ENCODE results near the gene DNLZ. TPM values are rescaled to one million over a fixed set of nuclear protein-coding genes. Genes with fewer than 3 reads are reported as not detected.
A peak's percentile ranks its signal among the peaks of the same experiment; 100 is the strongest.
"Not testable (repeated sequence)": the region's sequence is repeated elsewhere in the genome, so short reads cannot be mapped to it uniquely, and the experiment has no call there.

The DNLZ gene
- total RNA-seq, result 10 to 100 TPM; 19.9 to 23.6 TPM
- long read RNA-seq, donor 1, partial matches to known transcripts, result 0 of 3 reads
- long read RNA-seq, donor 1, other reads (novel, unspliced or antisense), result 0 of 3 reads
- long read RNA-seq, donor 2, result 0 reads

GRCh38 chr9:136363106-136363948 is at the start of gene DNLZ:
DNLZ (minus strand) TSS chr9:136363744; CDS start chr9:136363714, 30 bp downstream.
- DNase-seq (ENCODE audit: low spot score), result peak; percentile 99
- intact Hi-C loops (cut with DNase I), result no loop called here

DNA sequence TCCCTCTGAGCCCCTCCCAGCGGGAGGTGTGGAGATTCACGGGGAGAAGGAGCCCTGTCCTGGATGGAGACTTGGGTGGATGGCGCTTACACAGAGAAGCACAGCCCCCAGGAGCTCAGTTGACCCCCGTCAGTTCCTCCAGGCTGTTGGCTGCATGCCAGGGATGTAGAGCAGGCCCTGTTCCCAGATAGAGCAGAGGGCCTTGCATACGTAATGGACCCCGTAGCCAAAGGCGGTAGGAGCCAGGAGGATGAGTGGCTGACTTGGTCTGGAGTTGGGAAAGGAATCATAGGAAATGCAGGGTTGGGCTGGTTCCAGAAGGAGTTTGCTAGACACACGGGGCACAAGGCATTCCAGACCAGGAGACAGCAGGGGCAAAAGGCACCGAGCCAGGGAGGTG is 49.4 kb upstream of the DNLZ start:
- DNase-seq (ENCODE audit: low spot score), result no peak
- intact Hi-C loops (cut with DNase I), result no loop called here

DNA sequence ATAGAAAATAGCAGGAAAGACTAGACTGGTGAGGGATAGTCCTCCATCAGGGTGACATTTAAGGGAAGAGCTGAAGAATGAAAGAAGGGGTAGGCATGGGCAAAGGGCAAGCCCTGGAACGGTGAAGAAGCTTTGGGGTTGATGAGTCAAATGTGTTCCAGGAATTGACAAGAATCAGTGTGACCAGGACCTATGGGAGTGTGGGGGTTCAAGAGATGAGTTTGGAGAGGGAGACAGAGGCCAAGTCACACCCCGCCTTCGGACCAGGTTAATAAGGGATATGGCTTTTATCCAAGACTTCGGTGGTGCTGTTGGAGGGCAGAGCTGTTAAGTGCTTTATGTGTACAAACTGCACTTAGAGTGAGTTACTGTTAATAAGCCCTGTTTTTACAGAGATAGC is 47.8 kb upstream of the DNLZ start:
- intact Hi-C loops (cut with DNase I), result no loop called here
- no peak for DNase-seq (ENCODE audit: low spot score)

DNA sequence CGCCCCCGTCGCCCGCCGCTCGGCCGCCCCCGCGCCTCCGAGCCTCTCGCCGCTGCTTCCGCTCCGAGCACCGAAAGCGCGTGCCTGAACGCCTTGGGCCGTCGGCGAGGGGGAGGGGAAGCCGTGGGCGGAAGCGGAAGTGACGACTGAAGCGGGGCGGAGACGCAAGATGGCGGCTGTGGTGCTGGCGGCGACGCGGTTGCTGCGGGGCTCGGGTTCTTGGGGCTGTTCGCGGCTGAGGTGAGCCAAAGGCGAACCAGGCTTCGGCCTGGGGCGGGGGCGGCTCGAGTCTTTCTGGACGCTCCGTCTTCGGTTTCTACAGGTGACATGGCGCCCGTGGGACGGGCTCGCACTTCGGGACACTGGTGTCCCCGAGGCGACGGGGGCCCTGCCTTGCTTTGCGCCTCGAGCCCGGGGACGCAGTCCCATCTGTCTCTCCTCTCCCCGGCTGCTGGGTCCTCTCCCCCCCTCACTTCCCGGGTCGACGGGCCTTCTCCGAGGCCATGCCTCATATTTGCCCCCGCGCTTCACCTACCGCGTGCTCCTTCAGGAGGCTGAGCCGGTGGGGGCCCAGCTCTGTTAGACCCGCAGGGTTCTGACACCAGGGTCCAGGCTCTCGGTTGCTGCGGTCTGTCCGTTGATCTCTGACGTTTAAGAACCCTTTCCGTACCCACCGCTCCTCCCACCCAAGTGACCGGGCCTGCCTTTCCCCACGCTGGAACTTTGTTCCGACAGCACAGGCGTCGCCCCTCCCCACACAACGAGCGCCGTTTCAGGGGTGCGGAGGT is 47.1 kb upstream of the DNLZ start, which contains the start of the genes ENTR1 and PMPCA:
Gene ENTR1, minus strand, starts transcription at position 115 of the 788 bp plus-strand sequence. CDS start 217 bp downstream, outside the sequence.
Gene PMPCA, plus strand, starts transcription at position 159 of the 788 bp plus-strand sequence. Its CDS starts 11 bp downstream, at position 170.
- intact Hi-C loops (cut with DNase I), result no loop called here
- DNase-seq (ENCODE audit: low spot score), result peak; percentile 98

DNA sequence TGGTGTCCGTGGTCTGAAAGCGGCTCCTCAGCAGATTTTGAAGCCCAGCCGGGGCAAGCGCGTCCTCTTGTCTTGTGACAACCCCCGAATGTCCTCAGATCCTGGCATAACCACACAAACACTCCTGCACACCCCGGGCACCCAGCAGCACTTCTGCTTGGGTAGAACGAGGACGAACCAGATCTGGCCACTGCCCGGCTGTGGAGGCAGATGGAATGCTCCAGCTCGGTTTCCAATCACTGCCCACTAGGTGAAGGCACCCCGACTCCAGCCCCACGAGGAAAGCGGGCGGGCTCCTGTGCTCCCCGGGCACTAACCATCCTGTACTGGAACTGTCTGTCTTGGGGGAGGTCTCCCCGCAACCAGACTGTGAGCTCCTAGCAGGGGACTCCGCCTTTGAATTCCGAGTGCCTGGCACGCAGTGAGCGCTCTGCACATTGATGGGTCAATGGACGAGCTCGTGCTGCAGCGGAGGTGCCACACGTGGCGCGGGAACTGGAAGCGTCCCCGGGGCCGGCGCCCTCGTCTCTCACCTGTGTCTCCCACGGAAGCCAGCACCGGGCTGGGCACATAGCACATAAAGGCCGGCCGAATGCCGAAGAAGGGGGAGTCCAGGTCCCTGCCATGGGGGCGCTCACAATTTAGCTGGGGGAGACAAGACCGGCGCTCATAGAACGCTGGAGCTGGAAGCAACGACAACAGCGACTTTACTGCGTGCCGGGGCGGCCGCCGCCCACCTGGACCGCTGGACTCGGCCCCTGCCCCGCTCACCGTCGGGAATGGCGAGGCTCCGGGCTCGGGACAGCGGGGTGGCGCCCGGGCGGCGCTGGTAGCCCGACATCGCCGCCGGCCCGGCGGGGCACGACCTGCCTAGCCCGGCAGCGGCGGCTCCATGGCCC is 46.3 kb upstream of the DNLZ start:
- no peak for DNase-seq (ENCODE audit: low spot score)
- intact Hi-C loops (cut with DNase I), result no loop called here

DNA sequence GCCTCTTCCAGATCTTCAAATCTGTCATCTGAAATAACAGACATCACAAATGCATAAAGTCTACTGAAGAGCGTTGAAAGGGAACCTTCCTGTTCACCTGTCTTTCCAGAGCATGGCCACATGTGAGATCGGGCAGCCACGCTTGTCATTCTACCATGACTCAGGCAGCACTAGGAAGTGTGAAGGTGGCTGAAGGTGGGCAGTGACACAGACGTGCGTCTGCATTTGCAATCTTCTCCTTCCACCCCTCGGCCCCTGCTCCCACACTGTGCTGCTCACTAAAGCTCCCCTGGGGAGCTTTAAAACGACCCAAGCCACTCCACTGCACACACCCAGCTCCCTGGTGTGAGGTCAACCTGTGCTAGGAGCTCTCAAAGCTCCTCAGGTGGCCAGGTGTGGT is 44.4 kb upstream of the DNLZ start:
- no peak for DNase-seq (ENCODE audit: low spot score)
- intact Hi-C loops (cut with DNase I), result no loop called here

- DNase-seq (ENCODE audit: low spot score); intact Hi-C loops (cut with DNase I): not testable (repeated sequence)
Measured at GRCh38 chr9:136407061-136407460, 43.5 kb upstream of the DNLZ start.

DNA sequence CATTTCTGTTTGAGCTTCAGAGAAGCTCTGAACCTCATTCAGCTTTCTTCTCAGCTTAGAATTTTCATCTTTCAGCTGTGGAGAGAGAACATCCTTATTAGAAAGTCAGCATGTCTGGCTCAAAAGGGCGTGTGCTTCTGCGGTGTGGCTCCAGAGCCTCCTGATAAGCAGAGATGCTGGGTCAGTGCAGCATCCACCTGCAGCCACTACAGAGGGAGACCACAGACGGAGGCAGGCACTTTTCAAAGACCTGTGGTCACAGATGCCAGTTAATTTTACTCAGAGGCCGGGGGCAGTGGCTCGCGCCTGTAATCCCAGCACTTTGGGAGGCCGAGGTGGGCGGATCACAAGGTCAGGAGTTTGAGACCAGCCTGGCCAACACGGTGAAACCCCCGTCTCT is 42.4 kb upstream of the DNLZ start:
- intact Hi-C loops (cut with DNase I); DNase-seq (ENCODE audit: low spot score): not testable (repeated sequence)

- intact Hi-C loops (cut with DNase I), result no loop called here
- no peak for DNase-seq (ENCODE audit: low spot score)
Measured at GRCh38 chr9:136405481-136405880, 41.9 kb upstream of the DNLZ start.

DNA sequence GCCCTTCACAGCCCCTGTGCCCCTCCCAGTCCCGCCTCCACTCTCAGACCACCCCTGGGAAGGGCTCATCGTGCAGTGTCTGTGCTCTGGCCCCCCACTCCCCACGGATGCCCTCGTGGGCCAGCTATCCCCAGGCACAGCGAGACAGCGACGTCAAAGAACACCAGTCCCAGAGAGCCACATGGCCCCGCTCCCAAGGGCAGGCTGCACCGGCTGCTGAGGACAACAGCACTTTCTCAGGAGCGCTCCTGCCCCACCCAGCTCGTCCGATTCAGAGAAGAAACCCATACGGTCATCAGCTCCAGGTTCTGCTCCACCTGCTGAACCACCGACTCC is 41.2 kb upstream of the DNLZ start:
- intact Hi-C loops (cut with DNase I), result loop anchor here in 1 of 2 donors (5.0 kb wide), 1 partner anchor 67 kb away; no protein-coding TSS in a partner anchor
- no peak for DNase-seq (ENCODE audit: low spot score)

GRCh38 chr9:136403915-136404800 is 40.6 kb upstream of the DNLZ start:
- no peak for DNase-seq (ENCODE audit: low spot score)
- intact Hi-C loops (cut with DNase I), result loop anchor here in 1 of 2 donors (5.0 kb wide), 1 partner anchor 67 kb away; no protein-coding TSS in a partner anchor

- no peak for DNase-seq (ENCODE audit: low spot score)
- intact Hi-C loops (cut with DNase I), result loop anchor here in 1 of 2 donors (5.0 kb wide), 1 partner anchor 66 kb away; no protein-coding TSS in a partner anchor
Measured at GRCh38 chr9:136403538-136403914, 40.0 kb upstream of the DNLZ start.

DNA sequence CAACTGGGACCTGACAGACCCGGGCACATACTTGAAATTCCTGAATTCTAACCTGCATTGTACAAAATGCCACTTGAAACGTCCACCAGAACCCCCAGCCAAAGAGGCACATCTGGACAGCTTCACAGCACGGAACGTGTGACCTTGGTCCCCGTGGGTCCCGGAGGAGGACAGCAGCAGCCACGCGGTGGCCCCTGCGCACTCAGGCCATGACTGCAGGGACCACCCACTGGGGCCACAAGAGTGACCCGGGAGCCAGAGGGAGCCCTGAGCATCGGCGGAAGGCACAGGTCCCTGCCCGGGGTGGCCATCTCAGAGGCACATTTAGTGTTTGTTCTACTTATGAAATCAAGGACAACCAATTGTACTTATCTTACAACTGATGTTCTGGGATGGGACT is 38.5 kb upstream of the DNLZ start:
- DNase-seq (ENCODE audit: low spot score), result no peak
- intact Hi-C loops (cut with DNase I), result loop anchor here in 1 of 2 donors (5.0 kb wide), 1 partner anchor 65 kb away; no protein-coding TSS in a partner anchor

GRCh38 chr9:136401173-136401922 is 37.8 kb upstream of the DNLZ start:
- DNase-seq (ENCODE audit: low spot score), result no peak
- intact Hi-C loops (cut with DNase I), result loop anchor here in 1 of 2 donors (5.0 kb wide), 1 partner anchor 64 kb away; no protein-coding TSS in a partner anchor

GRCh38 chr9:136400038-136400834 is 36.7 kb upstream of the DNLZ start, which contains the start of gene SNAPC4:
SNAPC4 (minus strand) TSS chr9:136400170; CDS start chr9:136398428, 1,742 bp downstream.
- DNase-seq (ENCODE audit: low spot score), result peak; percentile 96
- intact Hi-C loops (cut with DNase I), result loop anchor here in 1 of 2 donors (5.0 kb wide), 1 partner anchor 63 kb away; no protein-coding TSS in a partner anchor

All from posterior vena cava (tissue), 2 donors.